Measurements from ENCODE around the gene SPRYD3. TPM values are rescaled to one million over a fixed set of nuclear protein-coding genes. Genes with fewer than 3 reads are reported as not detected.
A peak's percentile ranks its signal among the peaks of the same experiment; 100 is the strongest.

The SPRYD3 gene
- total RNA-seq: 28.3 and 29.0 TPM in 2 replicates
- long read RNA-seq, transcript SPRYD3-201 (11 exons, 2,932 nt): major isoform, 9 of 11 reads
- long read RNA-seq, partial matches to known transcripts: 0 of 11 reads
- long read RNA-seq, other reads (novel, unspliced or antisense): 2 of 11 reads

GRCh38 chr12:53079226-53080117, at the start of gene SPRYD3:
Gene SPRYD3 (minus strand): TSS chr12:53079390. CDS start chr12:53079333, 57 bp downstream.
- TF ChIP-seq CTCF (IDR thresholded peaks at IDR 0.05): no peak
- Mint-ChIP-seq H3K4me1 (ENCODE audit: unreplicated experiment) (peaks cover 26% of the 10 kb centered on the region), H3K4me3 (ENCODE audit: unreplicated experiment) (peak within 1 kb of the TSS; percentile 88), H3K27me3 (ENCODE audit: unreplicated experiment) (no peaks in the 10 kb centered on the region), H3K9me3 (ENCODE audit: unreplicated experiment) (no peaks in the 10 kb centered on the region), H3K36me3 (ENCODE audit: unreplicated experiment) (peaks cover 16% of the 10 kb centered on the region), H3K27ac (ENCODE audit: unreplicated experiment) (peak within 1 kb of the TSS; percentile 97)
- peak; percentile 99 for DNase-seq (ENCODE audit: extremely low spot score, unreplicated experiment)

GRCh38 chr12:53127169-53127568, 48.0 kb upstream of the SPRYD3 start:
- TF ChIP-seq CTCF (IDR thresholded peaks at IDR 0.05): no peak
- DNase-seq (ENCODE audit: extremely low spot score, unreplicated experiment): no peak
- H3K27ac Mint-ChIP-seq (ENCODE audit: unreplicated experiment): no peak overlapping the region
- no peak overlapping the region for H3K4me3 Mint-ChIP-seq (ENCODE audit: unreplicated experiment)
- peaks cover 10% of the 10 kb centered on the region for H3K27me3 Mint-ChIP-seq (ENCODE audit: unreplicated experiment)
- no peaks in the 10 kb centered on the region for H3K9me3 Mint-ChIP-seq (ENCODE audit: unreplicated experiment)
- H3K36me3 Mint-ChIP-seq (ENCODE audit: unreplicated experiment): no peaks in the 10 kb centered on the region
- H3K4me1 Mint-ChIP-seq (ENCODE audit: unreplicated experiment): peaks cover 10% of the 10 kb centered on the region

GRCh38 chr12:53124352-53124723, 45.1 kb upstream of the SPRYD3 start:
- Mint-ChIP-seq H3K27me3 (ENCODE audit: unreplicated experiment) (peaks cover 8% of the 10 kb centered on the region), H3K9me3 (ENCODE audit: unreplicated experiment) (no peaks in the 10 kb centered on the region), H3K36me3 (ENCODE audit: unreplicated experiment) (no peaks in the 10 kb centered on the region), H3K4me1 (ENCODE audit: unreplicated experiment) (peaks cover 10% of the 10 kb centered on the region), H3K27ac (ENCODE audit: unreplicated experiment) (no peak overlapping the region), H3K4me3 (ENCODE audit: unreplicated experiment) (no peak overlapping the region)
- no peak for TF ChIP-seq CTCF (IDR thresholded peaks at IDR 0.05)
- no peak for DNase-seq (ENCODE audit: extremely low spot score, unreplicated experiment)

GRCh38 chr12:53123578-53124351, 44.6 kb upstream of the SPRYD3 start:
- no peak overlapping the region for H3K27ac Mint-ChIP-seq (ENCODE audit: unreplicated experiment)
- peaks cover 10% of the 10 kb centered on the region for H3K4me1 Mint-ChIP-seq (ENCODE audit: unreplicated experiment)
- H3K36me3 Mint-ChIP-seq (ENCODE audit: unreplicated experiment): no peaks in the 10 kb centered on the region
- H3K27me3 Mint-ChIP-seq (ENCODE audit: unreplicated experiment): peaks cover 4% of the 10 kb centered on the region
- no peaks in the 10 kb centered on the region for H3K9me3 Mint-ChIP-seq (ENCODE audit: unreplicated experiment)
- no peak for TF ChIP-seq CTCF (IDR thresholded peaks at IDR 0.05)
- no peak overlapping the region for H3K4me3 Mint-ChIP-seq (ENCODE audit: unreplicated experiment)
- DNase-seq (ENCODE audit: extremely low spot score, unreplicated experiment): peak; percentile 68

All from osteocyte (in vitro differentiated cells).